Esophagus squamous epithelium (tissue), 5 donors: Measurements from ENCODE around the gene C1QTNF1. TPM values are rescaled to one million over a fixed set of nuclear protein-coding genes. Genes with fewer than 3 reads are reported as not detected.

ENCODE experiments used
- DNase-seq: peaks from one replicate; lab custom pipeline; 2025; lab: John Stamatoyannopoulos, UW
- H3K27ac ChIP-seq, 4 donors: fragments of 200-600 bp; sonication (generic); one replicate each; pipeline ENCODE4 v1.5.1; 2016 to 2019; ENCODE audit warnings: mild to moderate bottlenecking in 1 of 4
- H3K27me3 ChIP-seq, 4 donors: fragments of 200-600 bp; sonication (generic); 1 replicate in 3 of 4; 2 replicates in 1 of 4; pipeline versions ENCODE4 v1.5.1 to v1.6.0; 2017 to 2021; ENCODE audit warnings: antibody characterized with exemption in 1 of 4
- H3K36me3 ChIP-seq, 3 donors: fragments of 200-600 bp; sonication (generic); one replicate each; pipeline ENCODE4 v1.5.1; 2016 to 2019
- H3K4me1 ChIP-seq, 3 donors: fragments of 200-600 bp; sonication (generic); one replicate each; pipeline ENCODE4 v1.5.1; 2017 to 2019
- H3K4me3 ChIP-seq, 4 donors: fragments of 200-600 bp; sonication (generic); 1 replicate in 3 of 4; 2 replicates in 1 of 4; pipeline ENCODE4 v1.5.1; 2016 to 2019; ENCODE audit warnings: mild to moderate bottlenecking in 2 of 4, moderate library complexity in 1 of 4
- H3K9me3 ChIP-seq, 3 donors: fragments of 200-600 bp; sonication (generic); one replicate each; pipeline ENCODE4 v1.5.1; 2016 to 2019
- POLR2A ChIP-seq, 4 donors: fragments of 450-650 bp; IDR thresholded peaks; one replicate each; pipeline ENCODE4 v1.6.1; 2017; ENCODE audit warnings: antibody characterized with exemption in 4 of 4, mild to moderate bottlenecking in 4 of 4, moderate library complexity in 3 of 4
- WGBS, 2 donors: methylation state at CpG; one replicate each; pipeline ENCODE4 v1.1.5; 2018; 5-methylcytosine and 5-hydroxymethylcytosine counted together
- intact Hi-C: fragments of 100-400 bp; cut with DNase I; formaldehyde crosslinking; loops from one replicate; pipeline ENCODE4 v1.15.0; 2022
- total RNA-seq, 4 donors: library from RNA; depleted of rRNA; stranded (reverse); fragments of >200 nt; gene quantifications; one replicate each; pipeline ENCODE4 v1.1.0, GENCODE V29; 2016
- TF ChIP-seq, protein P1 (sequence below), 6 experiments: fragments of 450-650 bp in 4 of 6; fragments of 200-600 bp in 2 of 6; sonication (generic) in 2 of 6; IDR thresholded peaks; one replicate each; pipeline ENCODE4 v1.5.1; 2016 to 2019; ENCODE audit warnings: antibody characterized with exemption in 6 of 6, mild to moderate bottlenecking in 4 of 6, moderate library complexity in 4 of 6
- donor health status: DM: yes; HTN: yes; CAD: no.

C1QTNF1 gene
- total RNA-seq, 4 donors from 2014 or later, result 2.7 to 20.4 (median 6.8) TPM

DNA sequence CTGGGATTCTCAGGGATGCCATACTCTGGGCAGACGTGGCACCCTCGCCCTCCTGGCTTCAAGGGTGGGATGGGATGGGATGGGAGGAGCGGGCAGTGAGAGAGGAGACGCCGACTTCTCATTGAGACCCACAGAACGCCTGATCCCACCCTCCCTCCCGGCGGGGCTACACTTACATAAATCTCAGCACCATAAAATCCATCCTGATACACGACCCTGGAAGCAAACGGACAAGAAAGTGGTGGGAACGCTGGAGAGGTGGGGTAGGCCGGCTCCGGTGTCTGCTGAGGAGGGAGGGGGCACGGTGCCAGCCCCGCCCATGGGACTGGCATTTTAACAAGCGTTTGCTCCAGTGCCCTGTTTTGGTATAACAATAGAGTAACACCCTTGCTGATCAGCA is 72.5 kb downstream of the C1QTNF1 start:
- no peak overlapping the region for H3K4me3 ChIP-seq
- no peak for DNase-seq
- peaks cover 0 to 15% (median 0%) of the 10 kb centered on the region in 3 donors for H3K4me1 ChIP-seq
- H3K36me3 ChIP-seq, result no peaks in the 10 kb centered on the region
- H3K27me3 ChIP-seq, result peaks cover 0 to 100% (median 12%) of the 10 kb centered on the region in 4 donors
- WGBS, 2 donors, result 29 to 47% methylated on average over 11 to 13 of the region's 16 CpGs
- no peak for TF ChIP-seq POLR2A (IDR thresholded peaks at IDR 0.05)
- TF ChIP-seq, protein P1, sequence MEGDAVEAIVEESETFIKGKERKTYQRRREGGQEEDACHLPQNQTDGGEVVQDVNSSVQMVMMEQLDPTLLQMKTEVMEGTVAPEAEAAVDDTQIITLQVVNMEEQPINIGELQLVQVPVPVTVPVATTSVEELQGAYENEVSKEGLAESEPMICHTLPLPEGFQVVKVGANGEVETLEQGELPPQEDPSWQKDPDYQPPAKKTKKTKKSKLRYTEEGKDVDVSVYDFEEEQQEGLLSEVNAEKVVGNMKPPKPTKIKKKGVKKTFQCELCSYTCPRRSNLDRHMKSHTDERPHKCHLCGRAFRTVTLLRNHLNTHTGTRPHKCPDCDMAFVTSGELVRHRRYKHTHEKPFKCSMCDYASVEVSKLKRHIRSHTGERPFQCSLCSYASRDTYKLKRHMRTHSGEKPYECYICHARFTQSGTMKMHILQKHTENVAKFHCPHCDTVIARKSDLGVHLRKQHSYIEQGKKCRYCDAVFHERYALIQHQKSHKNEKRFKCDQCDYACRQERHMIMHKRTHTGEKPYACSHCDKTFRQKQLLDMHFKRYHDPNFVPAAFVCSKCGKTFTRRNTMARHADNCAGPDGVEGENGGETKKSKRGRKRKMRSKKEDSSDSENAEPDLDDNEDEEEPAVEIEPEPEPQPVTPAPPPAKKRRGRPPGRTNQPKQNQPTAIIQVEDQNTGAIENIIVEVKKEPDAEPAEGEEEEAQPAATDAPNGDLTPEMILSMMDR (IDR thresholded peaks at IDR 0.05), result no peak
- intact Hi-C loops, result no loop called here
- H3K9me3 ChIP-seq, result no peaks in the 10 kb centered on the region
- H3K27ac ChIP-seq, result no peak overlapping the region

DNA sequence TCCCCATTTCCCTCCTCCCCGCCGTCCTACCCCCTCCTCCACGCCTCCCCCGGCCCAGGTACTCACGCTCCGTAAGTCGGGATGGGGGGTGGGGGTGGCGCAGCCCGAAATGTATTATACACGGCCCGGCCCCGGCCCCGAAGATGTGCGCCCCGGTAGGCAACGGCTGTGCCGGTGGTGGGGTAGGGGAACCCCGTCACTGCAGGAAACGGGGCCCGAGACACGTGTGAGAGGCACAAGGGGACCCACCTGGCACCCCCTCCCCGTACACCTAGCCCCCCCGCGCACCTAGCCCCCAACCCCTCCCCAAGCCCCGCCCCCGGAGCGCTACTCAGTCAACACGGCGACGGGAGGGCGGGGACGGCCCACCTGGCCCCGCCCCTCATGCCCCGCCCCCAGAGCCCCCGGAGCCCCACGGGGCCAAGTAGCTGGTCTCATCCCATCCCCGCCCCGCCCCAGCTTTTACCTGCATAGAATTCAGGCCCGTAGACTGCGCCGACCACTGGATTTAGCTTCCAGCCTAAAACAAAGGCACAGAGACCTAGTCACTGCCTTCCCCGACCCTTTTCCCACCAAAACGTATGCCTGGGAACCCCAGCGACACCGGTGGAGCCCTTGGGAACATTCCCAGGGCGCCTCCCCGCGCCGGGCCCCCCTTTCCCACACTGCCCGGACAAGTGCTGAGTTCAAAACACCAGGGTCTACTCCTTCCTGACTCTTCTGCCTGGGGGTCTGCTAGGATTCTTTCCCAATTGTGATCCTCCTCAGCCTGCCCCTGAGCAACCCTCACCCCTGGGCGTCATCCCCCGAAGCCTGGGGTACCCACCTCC is 73.5 kb downstream of the C1QTNF1 start:
- Histone ChIP-seq H3K4me1 (peaks cover 0 to 13% (median 0%) of the 10 kb centered on the region in 3 donors), H3K4me3 (no peak overlapping the region), H3K27me3 (peaks cover 0 to 100% (median 12%) of the 10 kb centered on the region in 4 donors), H3K36me3 (no peaks in the 10 kb centered on the region), H3K27ac (no peak overlapping the region), H3K9me3 (no peaks in the 10 kb centered on the region)
- no peak for DNase-seq
- TF ChIP-seq, protein P1 (IDR thresholded peaks at IDR 0.05), result no peak
- no peak for TF ChIP-seq POLR2A (IDR thresholded peaks at IDR 0.05)
- intact Hi-C loops, result no loop called here
- 41 to 55% methylated on average over 2 to 10 of the region's 52 CpGs for WGBS, 2 donors

DNA sequence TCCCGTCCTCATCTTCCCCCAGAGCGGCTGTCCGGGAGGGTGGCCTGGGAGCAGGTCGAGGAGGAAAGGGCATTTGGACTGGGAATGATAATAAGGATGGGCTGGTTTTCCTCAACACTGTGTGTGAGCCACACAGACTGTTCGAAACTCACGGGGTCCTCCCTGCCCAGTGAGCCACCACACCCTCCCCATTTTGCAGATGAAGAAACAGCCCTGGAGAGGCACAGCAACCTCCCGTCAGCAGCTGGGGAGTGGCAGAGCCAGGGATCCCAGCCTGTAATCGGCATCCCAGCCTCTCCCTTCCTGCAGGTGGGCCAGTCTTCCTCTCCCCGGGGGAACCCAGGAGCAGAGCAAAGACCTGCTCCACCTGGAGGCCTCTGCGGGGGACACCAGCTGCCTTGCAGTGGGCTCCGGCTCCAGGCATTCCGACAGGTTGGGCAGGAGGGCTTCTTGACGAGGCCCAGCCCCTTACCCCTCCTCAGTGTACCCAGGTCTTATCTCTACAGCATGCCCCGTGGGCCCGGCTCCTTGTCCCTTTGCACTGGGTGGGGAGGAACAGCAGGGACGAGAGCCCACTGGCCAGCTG is 74.4 kb downstream of the C1QTNF1 start:
- Histone ChIP-seq H3K9me3 (no peaks in the 10 kb centered on the region), H3K27ac (no peak overlapping the region), H3K4me1 (peaks cover 0 to 13% (median 0%) of the 10 kb centered on the region in 3 donors), H3K27me3 (peaks cover 0 to 100% (median 12%) of the 10 kb centered on the region in 4 donors), H3K36me3 (no peaks in the 10 kb centered on the region), H3K4me3 (no peak overlapping the region)
- DNase-seq, result no peak
- TF ChIP-seq, protein P1 (IDR thresholded peaks at IDR 0.05), result no peak
- TF ChIP-seq POLR2A (IDR thresholded peaks at IDR 0.05), result no peak
- intact Hi-C loops, result no loop called here
- WGBS, 2 donors, result 28 to 47% methylated on average over 3 to 4 of the region's 16 CpGs

Other genes starting within 250 kb of the C1QTNF1 start
- 10 to 100 TPM; 42.1 to 86.7 (median 67.5) TPM for gene CYTH1, start 241.9 kb upstream of the C1QTNF1 start, total RNA-seq
- gene USP36, start 183.4 kb upstream of the C1QTNF1 start, total RNA-seq, result 10 to 100 TPM; 13.2 to 38.9 (median 22.4) TPM
- gene CEP295NL, start 121.0 kb upstream of the C1QTNF1 start, total RNA-seq, result 1 to 10 TPM in 2 of 4 donors, under 1 TPM in 2; 0.42 to 6.9 (median 1.1) TPM
- 100 to 1,000 TPM in 1 of 4 donors, 10 to 100 TPM in 2, 1 to 10 TPM in 1; 6.1 to 154 (median 28.2) TPM for gene TIMP2, start 98.8 kb upstream of the C1QTNF1 start, total RNA-seq
- gene LGALS3BP, start 44.2 kb upstream of the C1QTNF1 start, total RNA-seq, result 100 to 1,000 TPM; 172 to 414 (median 262) TPM
- 10 to 100 TPM; 36.2 to 58.8 (median 38.3) TPM for gene CANT1, start 14.4 kb upstream of the C1QTNF1 start, total RNA-seq
- gene ENGASE, start 50.7 kb downstream of the C1QTNF1 start, total RNA-seq, result 10 to 100 TPM in 2 of 4 donors, 1 to 10 TPM in 2; 6.0 to 32.2 (median 9.5) TPM